SU-DHL-6 (cell line): ENCODE data around the gene MEA1.

ENCODE experiments used
- CTCF ChIP-seq: fragments of 200-600 bp; sonication (generic); IDR thresholded peaks from one replicate; pipeline ENCODE4 v1.5.1; 2017; ENCODE audit warnings: antibody characterized with exemption, mild to moderate bottlenecking, low read length, moderate library complexity; ENCODE audit not compliant: insufficient read depth, poor library complexity, severe bottlenecking
- EZH2phosphoT487 ChIP-seq: fragments of 200-600 bp; sonication (generic), shearing (Covaris generic); conservative IDR thresholded peaks from 2 replicates; pipeline ENCODE4 v1.6.1; 2018; ENCODE audit warnings: mild to moderate bottlenecking, antibody characterized with exemption, low read length, moderate library complexity, mixed read lengths

GRCh38 chr6:43016943-43017334 is 3.2 kb upstream of the MEA1 start:
- no peak for TF ChIP-seq EZH2phosphoT487
- TF ChIP-seq CTCF: no peak
